Daoy (cell line): ENCODE data around the gene XXYLT1. TPM values are rescaled to one million over a fixed set of nuclear protein-coding genes. Genes with fewer than 3 reads are reported as not detected.

Experiments used
- DNase-seq: peaks from one replicate; pipeline ENCODE4 v3.0.0-alpha.2; 2015; ENCODE audit warnings: low read depth
- total RNA-seq: library from RNA; depleted of rRNA; stranded (reverse); fragments of >200 nt; shearing (Covaris generic); gene quantifications from 2 replicates; pipeline ENCODE4 v1.2.3, GENCODE V29; 2014

XXYLT1 gene
- total RNA-seq, 1 experiment from 2014 or later, result 20.9 TPM

GRCh38 chr3:195078891-195079440, 192.0 kb downstream of the XXYLT1 start:
- DNase-seq, result no peak

DNA sequence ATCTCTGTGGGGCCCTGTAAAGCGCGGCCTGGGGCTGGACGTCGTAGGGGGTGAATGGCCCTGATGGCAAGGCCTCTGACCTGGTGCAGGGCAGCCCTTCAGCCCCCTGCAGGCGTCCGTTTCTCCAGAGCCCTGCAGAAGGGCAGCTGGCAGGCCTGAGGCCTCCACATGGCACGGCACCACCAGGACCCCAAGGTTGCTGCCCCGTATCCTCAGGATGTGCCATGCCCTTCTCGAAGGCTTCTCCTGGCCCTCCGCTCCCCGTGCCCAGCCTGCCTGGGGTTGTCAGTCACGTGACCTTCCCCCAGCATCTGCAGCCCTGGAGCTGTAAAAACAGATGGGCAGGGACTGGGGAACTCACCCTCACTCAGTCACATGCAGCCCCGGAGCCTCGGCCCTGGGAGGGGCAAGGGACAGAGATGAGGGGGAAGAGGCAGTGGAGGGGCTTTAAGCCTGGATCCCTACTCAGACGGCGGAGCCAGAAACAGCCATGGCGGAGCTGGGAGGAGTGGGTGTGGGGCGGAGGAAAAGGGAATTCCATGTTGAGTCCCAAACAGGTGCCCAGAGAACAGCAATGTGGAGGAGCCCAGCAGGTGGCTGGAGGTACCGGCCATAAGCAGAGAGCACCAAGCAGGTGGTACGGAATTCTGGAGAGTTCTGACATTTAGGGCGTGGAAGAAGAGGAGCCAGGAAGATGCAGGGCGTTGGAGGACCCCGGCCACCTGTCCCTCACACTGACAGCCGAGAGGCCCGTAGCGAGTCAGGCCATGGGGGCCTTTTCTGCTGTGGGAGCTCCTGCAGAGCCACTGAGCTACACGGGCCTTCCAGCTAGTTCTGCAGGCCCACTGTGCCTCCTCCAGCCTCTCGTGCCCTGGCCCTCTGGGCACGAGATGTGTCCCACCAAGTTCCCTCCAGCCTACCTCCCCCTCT, 193.1 kb downstream of the XXYLT1 start:
- no peak for DNase-seq

DNA sequence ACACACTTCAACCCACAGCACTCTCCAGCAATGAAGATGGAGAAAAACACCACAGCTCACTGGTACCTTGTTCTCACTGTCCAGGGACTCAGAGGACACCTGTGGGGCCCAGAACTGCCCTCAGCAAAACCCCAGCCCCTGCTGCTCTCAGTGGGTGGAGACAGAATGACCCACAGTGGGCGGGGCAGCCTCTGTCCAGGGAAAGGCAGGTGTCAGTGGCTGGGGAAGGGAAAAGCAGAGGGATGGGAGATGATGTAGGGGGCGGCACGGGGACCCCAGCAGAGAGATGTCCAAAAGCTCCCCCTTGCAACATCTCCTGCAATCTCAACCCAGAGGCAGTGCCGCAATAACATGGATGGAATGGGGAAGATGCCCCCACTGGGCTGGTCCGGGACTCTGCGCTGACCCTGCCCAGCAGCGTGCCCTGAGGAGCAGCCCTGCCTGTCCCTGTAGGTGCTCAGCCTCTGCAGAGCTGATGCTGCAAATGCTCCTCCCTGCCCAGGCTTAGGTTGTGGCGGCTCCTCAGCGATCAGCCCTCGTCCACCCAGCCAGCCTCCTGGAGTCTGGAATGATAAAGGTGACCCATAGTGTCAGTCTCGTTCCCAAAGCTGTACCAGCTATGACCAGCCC, 193.9 kb downstream of the XXYLT1 start:
- no peak for DNase-seq

DNA sequence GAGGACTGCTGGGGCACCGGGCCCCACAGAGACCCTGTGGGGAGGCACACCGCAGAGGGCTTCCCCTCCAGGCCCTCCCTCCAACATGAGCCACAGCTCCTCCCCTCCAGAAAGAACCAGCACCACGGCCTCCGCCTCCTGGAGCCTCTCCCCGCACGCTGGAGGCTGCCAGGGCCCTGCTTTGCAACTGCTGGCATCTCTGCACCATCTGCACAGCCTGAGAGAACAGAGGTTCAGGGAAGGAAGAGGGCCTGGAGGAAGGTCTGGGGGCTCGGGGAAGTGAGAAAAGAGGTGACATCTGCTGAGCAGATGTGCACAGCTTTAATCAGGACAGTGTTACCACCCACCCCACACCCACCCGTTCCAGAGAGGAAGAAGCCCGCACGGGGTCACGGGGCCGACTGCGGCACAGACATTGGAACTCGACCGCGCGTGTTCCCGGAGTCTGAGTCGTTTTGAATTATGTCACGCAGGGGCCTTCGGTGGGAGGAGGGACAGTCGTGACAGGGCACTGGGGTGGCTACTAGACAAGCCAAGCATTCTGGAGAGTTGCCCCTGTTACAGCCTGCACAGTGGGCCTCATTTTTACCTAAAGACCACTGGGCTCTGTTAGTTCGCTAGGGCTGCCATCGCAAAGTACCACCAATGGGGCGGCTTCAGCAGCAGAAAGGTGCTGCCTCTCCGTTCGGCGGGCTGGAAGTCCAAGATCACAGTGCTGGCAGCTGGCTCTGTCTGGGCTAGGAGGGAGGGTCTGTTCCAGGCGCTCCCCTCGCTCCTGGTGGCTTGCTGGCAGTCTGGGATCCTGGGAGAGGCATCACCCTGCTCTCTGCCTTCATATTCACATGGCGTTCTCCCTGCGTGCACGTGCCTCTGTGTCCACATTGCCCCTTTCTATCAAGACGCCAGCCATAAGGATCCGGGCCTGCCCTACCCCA, 194.8 kb downstream of the XXYLT1 start:
- DNase-seq, result no peak

GRCh38 chr3:195075199-195075940, 195.6 kb downstream of the XXYLT1 start:
- DNase-seq, result no peak

DNA sequence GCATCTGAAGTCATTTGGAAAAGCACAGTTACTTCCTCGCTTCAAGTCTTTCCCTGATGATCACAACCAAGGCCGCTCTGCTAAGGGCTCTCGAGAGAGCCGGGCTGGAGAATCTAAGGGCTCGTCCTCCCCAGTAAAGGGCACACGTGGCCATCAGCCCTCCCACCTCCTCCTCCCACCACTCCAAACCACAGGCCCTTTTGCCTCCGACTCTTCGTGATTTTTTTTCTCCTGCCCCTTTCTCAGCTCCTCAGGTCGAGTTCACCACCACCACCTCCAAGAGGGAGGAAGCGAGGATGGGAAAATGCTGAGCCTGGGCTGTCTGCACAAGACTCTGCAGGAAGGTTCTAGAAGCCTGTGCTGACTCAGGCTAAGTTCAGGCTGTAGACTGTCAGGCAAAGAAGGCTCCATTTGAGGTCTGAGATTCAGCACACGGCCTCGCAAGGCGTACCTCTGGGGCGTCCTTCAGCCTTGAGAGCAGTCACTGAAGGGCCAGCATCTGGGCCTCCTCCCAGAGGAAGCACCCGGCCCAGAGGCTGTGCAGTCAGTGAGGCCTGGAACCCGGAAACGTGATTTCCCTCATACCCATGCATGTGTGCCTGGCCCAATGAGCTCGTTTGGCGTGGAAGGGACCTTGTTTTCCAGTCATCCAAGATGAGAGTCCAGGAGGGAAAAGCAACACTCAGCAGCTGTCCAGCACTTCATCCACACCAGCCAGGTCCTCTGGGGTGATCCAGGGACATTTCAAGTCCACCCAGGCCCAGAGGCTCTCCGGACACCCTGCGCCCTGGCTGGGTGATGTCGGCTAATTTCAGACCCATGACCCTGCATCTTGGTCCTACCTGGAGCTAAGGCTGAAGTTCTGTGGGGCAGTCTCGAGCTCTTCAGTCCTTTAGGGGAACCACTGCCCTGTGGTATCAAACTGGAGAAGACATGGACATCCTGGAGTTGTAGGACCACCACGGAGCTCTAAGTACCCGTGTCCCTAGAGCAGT, 196.8 kb downstream of the XXYLT1 start:
- DNase-seq, result no peak

DNA sequence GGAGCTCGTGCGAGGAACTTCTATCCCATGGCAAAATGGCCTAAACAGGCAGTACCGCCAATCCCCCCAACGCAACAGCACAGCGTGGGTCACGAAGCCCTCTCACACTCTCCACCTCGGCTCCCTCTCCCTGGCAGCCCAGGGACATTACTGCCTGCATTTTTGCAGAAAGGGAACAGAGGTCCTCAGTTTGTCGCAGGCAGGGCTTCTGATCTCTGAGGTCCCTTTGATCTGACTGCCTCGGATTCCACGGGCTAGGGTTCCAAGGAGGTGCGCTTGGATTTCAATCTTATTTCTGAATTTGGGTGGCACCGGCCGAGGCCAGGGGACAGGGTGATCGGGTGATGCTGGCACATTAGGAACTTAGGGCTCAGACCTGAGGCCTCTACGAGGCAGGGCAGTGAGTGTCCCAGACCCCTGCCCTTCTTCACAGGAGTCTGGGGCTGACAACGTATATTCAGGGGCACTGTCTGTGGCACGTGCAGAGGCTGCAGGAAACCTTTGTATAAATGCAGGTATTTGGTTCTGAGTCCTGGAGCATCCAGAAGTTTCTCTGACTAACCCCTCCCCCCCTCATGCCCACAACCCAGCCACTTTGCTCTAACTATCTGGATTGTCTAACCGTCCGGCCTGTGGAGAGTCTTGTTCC, 197.9 kb downstream of the XXYLT1 start:
- DNase-seq, result no peak

- DNase-seq, result no peak
Observed at GRCh38 chr3:195071916-195072820, 198.8 kb downstream of the XXYLT1 start.

DNA sequence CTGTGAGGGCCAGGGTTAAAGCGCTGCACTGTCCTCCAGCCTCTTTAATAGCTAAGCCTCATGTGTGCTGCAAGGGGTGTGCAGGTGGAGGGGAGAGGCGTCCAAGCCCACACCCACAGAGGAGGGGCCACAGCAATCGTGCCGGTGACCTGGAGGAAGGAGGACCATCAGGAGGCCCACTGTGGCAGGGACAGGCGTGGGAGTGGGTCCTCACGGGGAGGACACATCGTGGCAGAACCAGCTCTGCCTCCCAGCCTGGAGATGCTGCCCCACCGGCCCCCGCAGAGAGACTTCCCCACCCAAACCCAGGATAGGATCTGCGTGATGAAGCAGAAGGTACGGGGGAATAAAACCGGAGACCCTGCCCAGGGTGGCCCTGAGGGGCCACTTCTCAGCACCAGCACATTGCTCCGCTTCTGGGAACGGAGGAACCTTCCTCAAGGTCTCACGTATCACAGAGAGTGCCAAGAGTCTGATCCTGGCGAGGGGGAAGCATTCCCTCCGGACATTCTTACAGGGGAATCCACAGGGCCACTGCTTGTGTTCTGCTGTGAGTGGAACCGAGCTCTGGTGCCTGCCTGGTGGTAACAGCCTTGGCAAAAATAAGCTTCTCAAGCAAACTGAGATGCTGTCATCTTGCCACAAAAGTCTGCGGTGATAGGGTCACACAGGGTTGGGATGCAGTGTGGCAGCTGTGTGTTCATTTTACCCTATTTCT, 199.8 kb downstream of the XXYLT1 start:
- no peak for DNase-seq

GRCh38 chr3:195070336-195070735, 200.6 kb downstream of the XXYLT1 start:
- no peak for DNase-seq

DNA sequence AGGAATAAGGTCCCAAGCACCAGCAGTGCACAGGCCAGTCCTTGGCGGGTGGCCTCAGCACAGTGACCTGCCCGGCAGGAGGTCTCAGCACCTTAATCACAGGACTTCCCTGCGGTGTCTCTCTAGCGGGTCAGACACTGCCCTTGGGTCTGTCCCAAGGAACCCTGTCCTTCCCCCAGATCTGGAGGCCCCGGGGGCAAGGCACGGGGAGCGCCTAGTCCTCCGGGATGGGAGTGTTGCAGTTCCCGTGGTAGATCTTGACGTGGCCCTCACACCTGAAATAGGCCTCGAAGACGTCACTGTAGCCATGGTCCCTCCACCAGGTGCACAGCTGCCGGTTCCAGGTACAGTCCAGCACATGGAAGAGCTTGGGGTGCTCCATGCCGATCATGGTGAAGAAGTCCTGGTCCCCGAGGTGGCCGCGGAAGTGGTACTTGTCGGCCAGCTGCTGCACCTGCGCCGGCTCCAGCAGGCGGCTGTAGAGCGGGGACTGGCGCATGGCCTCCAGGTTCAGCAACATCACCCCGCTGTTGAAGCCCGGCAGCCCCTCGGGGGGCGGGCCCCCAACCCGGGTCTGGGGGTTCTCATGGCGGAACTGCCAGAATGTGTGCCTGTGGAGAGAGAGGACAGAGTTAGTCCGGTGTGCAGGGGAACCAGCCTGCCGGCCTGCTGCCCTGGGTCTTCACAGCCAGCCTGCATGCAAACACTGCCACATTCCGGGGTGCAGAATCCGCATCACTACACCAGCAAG, 201.3 kb downstream of the XXYLT1 start:
- DNase-seq, result no peak

- DNase-seq, result peak; percentile 37
Observed at GRCh38 chr3:195068084-195069080, 202.6 kb downstream of the XXYLT1 start.

GRCh38 chr3:195066441-195066841, 204.5 kb downstream of the XXYLT1 start:
- DNase-seq, result no peak

DNA sequence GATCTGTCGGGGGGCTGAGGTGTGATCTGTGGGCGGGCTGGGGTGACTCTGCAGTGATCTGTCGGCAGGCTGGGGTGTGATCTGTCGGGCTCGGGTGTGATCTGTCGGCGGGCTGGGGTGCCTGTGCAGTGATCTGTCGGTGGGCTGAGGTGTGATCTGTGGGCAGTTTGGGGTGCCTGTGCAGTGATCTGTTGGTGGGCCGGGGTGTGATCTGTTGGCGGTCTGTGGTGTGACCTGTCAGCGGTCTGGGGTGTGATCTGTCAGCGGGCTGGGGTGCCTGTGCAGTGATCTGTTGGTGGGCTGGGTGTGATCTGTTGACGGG, 205.1 kb downstream of the XXYLT1 start:
- no peak for DNase-seq

- DNase-seq, result no peak
Observed at GRCh38 chr3:195065142-195065863, 205.7 kb downstream of the XXYLT1 start.
